GM12878 (cell line): ENCODE measurements around the gene NME8. TPM values are rescaled to one million over a fixed set of nuclear protein-coding genes. Genes with fewer than 3 reads are reported as not detected.
A peak's percentile ranks its signal among the peaks of the same experiment; 100 is the strongest.

ENCODE experiments used
- ATAC-seq: fragments of 200-7000 bp; cut with Tn5 transposase; 3 replicates; pipeline ENCODE4 v1.9.1; 2020; ENCODE audit warnings: mild to moderate bottlenecking, moderate library complexity
- Bru-seq: library from RNA; stranded (reverse); fragments of 400-500 nt; gene quantifications from one replicate; lab custom pipeline; 2021; lab: Mats Ljungman, UMichigan
- BruChase-seq, 2 experiments: library from RNA; stranded (reverse); fragments of 400-500 nt; gene quantifications; one replicate each; lab custom pipeline; 2021; lab: Mats Ljungman, UMichigan
- BruUV-seq: library from RNA; stranded (reverse); fragments of 400-500 nt; replicated peaks from 2 replicates; lab custom pipeline; 2021; lab: Mats Ljungman, UMichigan
- CTCF ChIA-PET: fragments of 300-600 bp; sonication (Branson Sonifier 250); formaldehyde crosslinking; extraction: SDS; loops from one replicate; lab custom pipeline; 2021; ENCODE audit warnings: inconsistent platforms; lab: Yijun Ruan, JAX
- POLR2A ChIA-PET: fragments of 350-600 bp; formaldehyde crosslinking; extraction: SDS; loops from one replicate; lab custom pipeline; 2021; ENCODE audit warnings: inconsistent platforms; lab: Charles Lee
- RAD21 ChIA-PET: fragments of 300-600 bp; sonication (Branson Sonifier 250); formaldehyde crosslinking; loops from one replicate; lab custom pipeline; 2023; ENCODE audit warnings: antibody characterized with exemption; ENCODE audit not compliant: unreplicated experiment; lab: Charles Lee
- SMC1A ChIA-PET: fragments of 300-600 bp; sonication (Branson Sonifier 250); formaldehyde crosslinking; loops from one replicate; lab custom pipeline; 2023; ENCODE audit not compliant: unreplicated experiment, uncharacterized antibody; lab: Charles Lee
- DNase-seq: peaks from one replicate; pipeline ENCODE4 v3.0.0-alpha.2; 2011; ENCODE audit warnings: low read depth, low spot score
- FAIRE-seq: peaks from 3 replicates; lab custom pipeline; 2011; peaks lifted over from hg19 to GRCh38; lab: Jason Lieb, UNC
- H2AFZ ChIP-seq: 2 replicates; pipeline ENCODE4 v1.6.0; 2011; ENCODE audit warnings: low read depth, low read length, control low read depth; ENCODE audit not compliant: control insufficient read depth
- H3K27ac ChIP-seq: 2 replicates; pipeline ENCODE4 v1.5.1; 2011; ENCODE audit warnings: control low read depth; ENCODE audit not compliant: control insufficient read depth, insufficient read depth
- H3K27me3 ChIP-seq, 2 experiments: replicated peaks in 1 of 2; 2 replicates each; pipeline versions ENCODE4 v1.6.0 to v1.6.1; 2011; ENCODE audit warnings: low read length in 1 of 2; ENCODE audit not compliant: control insufficient read depth in 2 of 2, insufficient read depth in 2 of 2
- H3K36me3 ChIP-seq, 2 experiments: 2 replicates each; pipeline ENCODE4 v1.5.1; 2011; ENCODE audit warnings: low read length in 1 of 2; ENCODE audit not compliant: control insufficient read depth in 2 of 2, insufficient read depth in 2 of 2
- H3K4me1 ChIP-seq: 2 replicates; pipeline ENCODE4 v1.6.1; 2011; ENCODE audit warnings: mild to moderate bottlenecking, low read length, moderate library complexity, mixed read lengths; ENCODE audit not compliant: control insufficient read depth, insufficient read depth
- H3K4me2 ChIP-seq: 2 replicates; pipeline ENCODE4 v1.6.0; 2011; ENCODE audit warnings: control low read depth; ENCODE audit not compliant: control insufficient read depth, insufficient read depth
- H3K4me3 ChIP-seq: fragments of 200-600 bp; sonication (generic); 2 replicates; pipeline ENCODE4 v1.5.1; 2016
- H3K79me2 ChIP-seq: 2 replicates; pipeline ENCODE4 v1.6.0; 2011; ENCODE audit warnings: low read length; ENCODE audit not compliant: control insufficient read depth, insufficient read depth
- H3K9ac ChIP-seq: 2 replicates; pipeline ENCODE4 v1.8.0; 2011; ENCODE audit warnings: low read length, control low read depth, mixed read lengths; ENCODE audit not compliant: control insufficient read depth, insufficient read depth
- H3K9me3 ChIP-seq: replicated peaks from 3 replicates; pipeline ENCODE4 v1.5.1; 2011; ENCODE audit warnings: mild to moderate bottlenecking, low read length; ENCODE audit not compliant: control insufficient read depth, insufficient read depth
- H4K20me1 ChIP-seq: 2 replicates; pipeline ENCODE4 v1.6.0; 2011; ENCODE audit not compliant: control insufficient read depth, insufficient read depth
- ATF2 ChIP-seq: IDR thresholded peaks from 2 replicates; pipeline ENCODE4 v1.6.1; 2012; ENCODE audit warnings: low read length, inconsistent platforms
- ATF3 ChIP-seq: IDR thresholded peaks from 2 replicates; pipeline ENCODE4 v1.6.1; 2011; ENCODE audit warnings: low read depth, mild to moderate bottlenecking, low read length, moderate library complexity, borderline replicate concordance; ENCODE audit errors: extremely low read depth
- CBX3 ChIP-seq: fragments of 200-600 bp; sonication (generic); IDR thresholded peaks from 2 replicates; pipeline ENCODE4 v1.6.1; 2016; ENCODE audit warnings: low read depth, borderline replicate concordance
- CREM ChIP-seq: IDR thresholded peaks from 2 replicates; pipeline ENCODE4 v1.6.1; 2014; ENCODE audit warnings: antibody characterized with exemption, low read depth
- E4F1 ChIP-seq: fragments of 450-650 bp; IDR thresholded peaks from 2 replicates; pipeline ENCODE4 v1.6.1; 2018; ENCODE audit warnings: borderline replicate concordance, mild to moderate bottlenecking; ENCODE audit not compliant: partially characterized antibody
- EP300 ChIP-seq, 2 experiments: fragments of 150-350 bp in 1 of 2; IDR thresholded peaks; 2 replicates each; pipeline ENCODE4 v1.6.1; 2011 to 2012; ENCODE audit warnings: low read depth in 2 of 2, low read length in 2 of 2, borderline replicate concordance in 1 of 2, improper control_type of control experiment in 1 of 2, inconsistent platforms in 1 of 2; ENCODE audit not compliant: control insufficient read depth in 1 of 2
- ETV6 ChIP-seq, 2 experiments: fragments of 450-650 bp in 1 of 2; IDR thresholded peaks in 1 of 2; conservative IDR thresholded peaks in 1 of 2; 2 replicates each; pipeline ENCODE4 v1.6.1; 2014; ENCODE audit warnings: antibody characterized with exemption in 1 of 2, borderline replicate concordance in 1 of 2, low read depth in 1 of 2, mild to moderate bottlenecking in 1 of 2, moderate library complexity in 1 of 2
- NFYB ChIP-seq: IDR thresholded peaks from 2 replicates; pipeline ENCODE4 v1.6.1; 2011; ENCODE audit warnings: low read depth, mild to moderate bottlenecking, low read length, improper control_type of control experiment, moderate library complexity; ENCODE audit not compliant: insufficient read depth
- NRF1 ChIP-seq: conservative IDR thresholded peaks from 2 replicates; pipeline ENCODE4 v1.6.1; 2011; ENCODE audit warnings: mild to moderate bottlenecking, low read depth, low read length, improper control_type of control experiment
- PAX5 ChIP-seq: IDR thresholded peaks from 2 replicates; pipeline ENCODE4 v1.6.1; 2011; ENCODE audit warnings: low read depth, low read length, borderline replicate concordance
- PAX8 ChIP-seq: fragments of 450-650 bp; IDR thresholded peaks from 2 replicates; pipeline ENCODE4 v1.6.1; 2017; ENCODE audit warnings: mild to moderate bottlenecking, moderate library complexity
- RUNX3 ChIP-seq: IDR thresholded peaks from 2 replicates; pipeline ENCODE4 v1.6.1; 2012; ENCODE audit warnings: low read length, inconsistent platforms
- SMAD1 ChIP-seq: fragments of 450-650 bp; IDR thresholded peaks from 2 replicates; pipeline ENCODE4 v1.6.1; 2018; ENCODE audit warnings: mild to moderate bottlenecking, low read depth; ENCODE audit not compliant: partially characterized antibody
- SMC3 ChIP-seq: IDR thresholded peaks from 2 replicates; pipeline ENCODE4 v1.6.1; 2011; ENCODE audit warnings: low read length, improper control_type of control experiment, borderline replicate concordance
- STAT3 ChIP-seq: IDR thresholded peaks from 2 replicates; pipeline ENCODE4 v1.6.1; 2011; ENCODE audit warnings: low read depth, low read length, improper control_type of control experiment
- ZNF24 ChIP-seq: fragments of 450-650 bp; IDR thresholded peaks from 2 replicates; pipeline ENCODE4 v1.6.1; 2017; ENCODE audit warnings: antibody characterized with exemption, mild to moderate bottlenecking
- WGBS: methylation state at CpG from one replicate; pipeline ENCODE4 v1.1.6; 2016; ENCODE audit warnings: low lambda C conversion rate; ENCODE audit not compliant: insufficient replicate concordance, insufficient coverage; ENCODE audit errors: missing lambda C conversion rate; 5-methylcytosine and 5-hydroxymethylcytosine counted together
- in situ Hi-C: fragments of 300-500 bp; cut with MboI; formaldehyde crosslinking; loops from 9 replicates; pipeline ENCODE4 v1.14.3; 2018; ENCODE audit warnings: mixed read lengths
- intact Hi-C: fragments of 100-400 bp; cut with micrococcal nuclease; formaldehyde crosslinking; loops from one replicate; pipeline ENCODE4 v1.14.2; 2022; ENCODE audit not compliant: unreplicated experiment
- long read RNA-seq, 2 experiments: library from polyadenylated mRNA; unstranded; transcript quantifications; one replicate each; pipeline ENCODE4 v2.0.0, GENCODE V29; 2019 to 2020
- polyA minus RNA-seq, 3 experiments: library from RNA; depleted of rRNA, polyadenylated mRNA; stranded (reverse); fragments of >200 nt; gene quantifications; 2 replicates each; pipeline ENCODE4 v1.2.3, GENCODE V29; 2011
- polyA plus RNA-seq, 11 experiments: library from polyadenylated mRNA; depleted of rRNA in 4 of 11; unstranded in 6 of 11; stranded (reverse) in 5 of 11; fragments of >200 nt; fragmentation: Nextera tagmentation in 4 of 11; fragmentation: Illumina TruSeq in 1 of 11; extraction: Ambion mirVana in 4 of 11; extraction: Trizol in 1 of 11; gene quantifications; 1 replicate in 1 of 11; 2 replicates in 10 of 11; pipeline versions ENCODE4 v1.2.1 to v1.2.3, GENCODE V29; 2011 to 2016; ENCODE audit warnings: inconsistent platforms in 2 of 11, missing spikeins in 2 of 11, low read depth in 1 of 11
- total RNA-seq, 4 experiments: library from RNA; depleted of rRNA in 3 of 4; stranded (reverse); fragments of >200 nt in 3 of 4; fragmentation: Illumina TruSeq in 1 of 4; extraction: Trizol in 1 of 4; gene quantifications; 2 replicates each; pipeline versions ENCODE4 v1.2.1 to v1.2.3, GENCODE V29; 2013 to 2021

Gene NME8
- total RNA-seq (2013; cell fraction: nucleolus; rRNA removed) = 0.52 and 0.61 TPM in 2 replicates
- total RNA-seq (2014; rRNA removed) = 0.17 and 0.60 TPM in 2 replicates
- total RNA-seq (2014; rRNA removed; fragmentation: Illumina TruSeq; extraction: Trizol) = 0.32 and 0.54 TPM in 2 replicates
- 0.51 TPM in 1 of 2 replicates, not detected in the other for total RNA-seq (2021)
- polyA plus RNA-seq (2011; ENCODE audit: low read depth) = 0.21 TPM
- 3.5 and 5.5 TPM in 2 replicates for polyA plus RNA-seq (2011; rRNA removed)
- polyA plus RNA-seq (2011; cell fraction: cytosol; rRNA removed) = 0.55 and 0.58 TPM in 2 replicates
- polyA plus RNA-seq (2011; cell fraction: nucleus; rRNA removed) = 4.8 and 5.3 TPM in 2 replicates
- polyA plus RNA-seq (2012) = 2.3 and 2.8 TPM in 2 replicates
- 0.30 and 0.62 TPM in 2 replicates for polyA plus RNA-seq (2014; fragmentation: Illumina TruSeq; extraction: Trizol)
- under 1 TPM; 0.51 to 0.69 TPM for polyA plus RNA-seq (2014; fragmentation: Nextera tagmentation; extraction: Ambion mirVana)
- 0.03 and 0.58 TPM in 2 replicates for polyA plus RNA-seq (2014; rRNA removed)
- not detected for polyA plus RNA-seq (2016; fragmentation: Nextera tagmentation; extraction: Ambion mirVana)
- polyA minus RNA-seq (2011; rRNA and poly(A)+ RNA removed) = 0.21 and 0.29 TPM in 2 replicates
- polyA minus RNA-seq (2011; cell fraction: cytosol; rRNA and poly(A)+ RNA removed) = not detected in 2 replicates
- polyA minus RNA-seq (2011; cell fraction: nucleus; rRNA and poly(A)+ RNA removed) = 0.24 and 0.48 TPM in 2 replicates
- percentile 57 among the genes with signal in this experiment for Bru-seq, nascent RNA
- percentile 56 among the genes with signal in this experiment for BruChase-seq, experiment 1, labeled RNA remaining after a 6-hour chase
- BruChase-seq, experiment 2, labeled RNA remaining after a 2-hour chase = percentile 68 among the genes with signal in this experiment
- long read RNA-seq, experiment 1 = 0 reads
- long read RNA-seq, experiment 2, partial matches to known transcripts = 0 of 2 reads
- long read RNA-seq, experiment 2, other reads (novel, unspliced or antisense) = 2 of 2 reads

- Histone ChIP-seq H3K27me3 (no peaks in the 10 kb centered on the region; a peak in 1 of 4 replicates), H3K9me3 (no peaks in the 10 kb centered on the region), H2AFZ (no peak within 1 kb of the TSS), H3K4me2 (no peak within 1 kb of the TSS), H3K27ac (no peak within 1 kb of the TSS), H3K36me3 (no peaks in the 10 kb centered on the region), H3K9ac (no peak within 1 kb of the TSS), H3K4me1 (no peaks in the 10 kb centered on the region), H3K4me3 (no peak within 1 kb of the TSS), H4K20me1 (no peaks in the 10 kb centered on the region), H3K79me2 (no peaks in the 10 kb centered on the region)
- DNase-seq = no peak
- no peak for ATAC-seq
- no TSS peak for BruUV-seq
- in situ Hi-C loops = no loop called here
- SMC1A ChIA-PET = no interaction called here
- POLR2A ChIA-PET = no interaction called here
- RAD21 ChIA-PET = no interaction called here
- CTCF ChIA-PET = interaction anchor here (0.6 kb wide), 1 partner anchor 593 kb away, joined by 3 read pairs; no protein-coding TSS in a partner anchor
- no peak for FAIRE-seq
- intact Hi-C loops = no loop called here
- 67% methylated on average over 7 of the region's 7 CpGs for WGBS
- TF ChIP-seq NFYB (no peak), SMAD1 (no peak), ETV6 (conservative IDR thresholded peaks at IDR 0.05 in 1 of 2, IDR thresholded peaks at IDR 0.05 in 1 of 2; ENCODE audit: borderline replicate concordance in 1 of 2, low read depth in 1 of 2) (no peak), STAT3 (no peak), SMC3 (no peak), CBX3 (no peak), PAX8 (no peak), ATF2 (no peak), ZNF24 (no peak), EP300 (IDR thresholded peaks at IDR 0.05; ENCODE audit: borderline replicate concordance in 1 of 2, control insufficient read depth in 1 of 2, low read depth in 2 of 2, low read length in 2 of 2) (no peak), PAX5 (no peak), CREM (no peak), E4F1 (no peak), ATF3 (no peak), NRF1 (no peak), RUNX3 (no peak)
Measured at GRCh38 chr7:37848297-37848696, at the start of gene NME8. Gene NME8, plus strand, starts transcription at chr7:37848597. Its CDS starts 1,670 bp downstream, at chr7:37850267.
